Measurements from ENCODE around the gene CNTNAP1. TPM values are rescaled to one million over a fixed set of nuclear protein-coding genes. Genes with fewer than 3 reads are reported as not detected.

Gene CNTNAP1
- total RNA-seq, 1 experiment from 2014 or later = 7.7 TPM

DNA sequence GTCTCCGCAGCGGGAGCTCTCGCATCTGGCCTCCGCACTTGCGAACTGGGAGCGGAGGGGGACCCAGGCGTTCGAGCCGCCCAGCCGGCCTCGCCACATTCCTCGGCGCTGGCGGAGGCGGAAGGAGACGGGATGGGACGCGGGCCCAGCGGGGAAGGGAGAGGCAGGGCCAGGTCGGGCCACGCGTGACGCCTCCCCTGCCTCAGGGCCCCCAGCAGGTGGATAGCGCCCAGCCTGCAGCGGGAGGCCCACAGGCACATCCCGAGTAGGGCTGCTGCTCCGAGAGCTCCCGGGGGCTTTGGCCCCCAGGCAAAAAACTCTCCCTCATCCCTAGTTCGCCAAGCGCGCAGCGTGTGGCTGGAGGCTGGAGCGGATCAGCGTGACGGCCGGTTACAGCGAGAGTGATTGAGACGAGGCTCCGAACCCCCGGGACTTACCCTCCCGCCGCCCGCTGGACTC, 6.3 kb upstream of the CNTNAP1 start:
- Histone ChIP-seq H3K9ac (ENCODE audit: extremely low read depth, insufficient read length, low read length) (no peak overlapping the region), H2AK5ac (ENCODE audit: insufficient read length, low read length) (no peak overlapping the region), H3K79me2 (ENCODE audit: insufficient read depth, low read length) (no peaks in the 10 kb centered on the region; the same call in 1 of the 2 replicates), H3K4me1 (ENCODE audit: insufficient read depth, low read length) (peaks cover 6% of the 10 kb centered on the region; the same call in 1 of the 2 replicates), H3K79me1 (ENCODE audit: insufficient read depth, low read depth, low read length, poor library complexity, severe bottlenecking) (no peaks in the 10 kb centered on the region), H4K8ac (replicated peaks; ENCODE audit: insufficient read length, low read depth, low read length) (no peak overlapping the region), H3K27me3 (ENCODE audit: insufficient read depth, low read length) (no peaks in the 10 kb centered on the region; the same call in 1 of the 2 replicates), H3K18ac (ENCODE audit: insufficient read length, low read depth, low read length) (no peak overlapping the region), H4K20me1 (ENCODE audit: control insufficient read depth, insufficient read depth, insufficient read length) (no peaks in the 10 kb centered on the region), H4K91ac (ENCODE audit: insufficient read length, low read depth, low read length) (no peak overlapping the region), H2BK12ac (ENCODE audit: insufficient read length, low read depth, low read length) (no peak overlapping the region), H3K23me2 (ENCODE audit: insufficient read length, low read depth, low read length, poor library complexity, severe bottlenecking) (peaks cover 25% of the 10 kb centered on the region), H3K56ac (ENCODE audit: insufficient read length, low read depth, low read length) (no peak overlapping the region), H3K14ac (ENCODE audit: insufficient read depth, low read length) (no peak overlapping the region), H2BK15ac (ENCODE audit: low read depth, low read length) (no peak overlapping the region), H2BK120ac (ENCODE audit: low read depth, low read length, poor library complexity, severe bottlenecking) (no peak overlapping the region), H3T11ph (ENCODE audit: low read length) (no peak overlapping the region), H3K4me2 (ENCODE audit: insufficient read depth, insufficient read length, low read length) (peak overlapping the region; percentile 80), H2AFZ (ENCODE audit: low read length) (no peak overlapping the region), H3K27ac (ENCODE audit: insufficient read length, low read depth, low read length) (no peak overlapping the region), H3K9me3 (ENCODE audit: control insufficient read depth, low read depth, low read length) (no peaks in the 10 kb centered on the region), H3K23ac (ENCODE audit: insufficient read length, low read depth, low read length) (no peak overlapping the region), H2BK20ac (ENCODE audit: low read depth, low read length, poor library complexity, severe bottlenecking) (no peak overlapping the region), H3K4ac (ENCODE audit: low read depth, low read length) (no peak overlapping the region), H4K5ac (ENCODE audit: insufficient read length, low read depth, low read length) (no peak overlapping the region), H2BK5ac (ENCODE audit: insufficient read length, low read length) (no peak overlapping the region)
- peak overlapping the region; percentile 82 to 92 for H3K4me3 Mint-ChIP-seq
- DNase-seq = peak; percentile 64
- H3K9me3 Mint-ChIP-seq = no peaks in the 10 kb centered on the region; a peak in 2 of 5 replicates
- peaks cover 28 to 41% of the 10 kb centered on the region in 2 experiments for H3K4me1 Mint-ChIP-seq
- TF ChIP-seq, protein P1, sequence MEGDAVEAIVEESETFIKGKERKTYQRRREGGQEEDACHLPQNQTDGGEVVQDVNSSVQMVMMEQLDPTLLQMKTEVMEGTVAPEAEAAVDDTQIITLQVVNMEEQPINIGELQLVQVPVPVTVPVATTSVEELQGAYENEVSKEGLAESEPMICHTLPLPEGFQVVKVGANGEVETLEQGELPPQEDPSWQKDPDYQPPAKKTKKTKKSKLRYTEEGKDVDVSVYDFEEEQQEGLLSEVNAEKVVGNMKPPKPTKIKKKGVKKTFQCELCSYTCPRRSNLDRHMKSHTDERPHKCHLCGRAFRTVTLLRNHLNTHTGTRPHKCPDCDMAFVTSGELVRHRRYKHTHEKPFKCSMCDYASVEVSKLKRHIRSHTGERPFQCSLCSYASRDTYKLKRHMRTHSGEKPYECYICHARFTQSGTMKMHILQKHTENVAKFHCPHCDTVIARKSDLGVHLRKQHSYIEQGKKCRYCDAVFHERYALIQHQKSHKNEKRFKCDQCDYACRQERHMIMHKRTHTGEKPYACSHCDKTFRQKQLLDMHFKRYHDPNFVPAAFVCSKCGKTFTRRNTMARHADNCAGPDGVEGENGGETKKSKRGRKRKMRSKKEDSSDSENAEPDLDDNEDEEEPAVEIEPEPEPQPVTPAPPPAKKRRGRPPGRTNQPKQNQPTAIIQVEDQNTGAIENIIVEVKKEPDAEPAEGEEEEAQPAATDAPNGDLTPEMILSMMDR (conservative IDR thresholded peaks at IDR 0.05) = no peak
- H3K27ac Mint-ChIP-seq = peak overlapping the region in 1 of 3 experiments; percentile 89; a peak in 3 of 7 replicates
- peaks cover 9 to 10% (median 9%) of the 10 kb centered on the region in 3 experiments; a peak in 6 of 7 replicates for H3K36me3 Mint-ChIP-seq (ENCODE audit: insufficient read depth in 1 of 3, low read depth in 3 of 3)
- WGBS (ENCODE audit: extremely low coverage, insufficient read length, low lambda C conversion rate) = no CpG with 5 or more reads among the region's 43 CpGs
- H3K27me3 Mint-ChIP-seq (ENCODE audit: low read depth) = peaks cover 8% of the 10 kb centered on the region

Measured in H9 (cell line).